Tibial nerve (tissue), 4 donors: ENCODE results near the gene SNX8.

Experiments used
- CTCF ChIP-seq, 5 experiments: fragments of 200-600 bp in 3 of 5; fragments of 450-650 bp in 2 of 5; sonication (generic) in 3 of 5; IDR thresholded peaks; one replicate each; pipeline ENCODE4 v1.5.1; 2016 to 2019; ENCODE audit warnings: antibody characterized with exemption in 5 of 5, mild to moderate bottlenecking in 3 of 5, moderate library complexity in 2 of 5
- EP300 ChIP-seq, 2 donors: sonication (generic); formaldehyde crosslinking; IDR thresholded peaks; one replicate each; pipeline ENCODE4 v1.6.1; 2017; ENCODE audit warnings: antibody characterized with exemption in 2 of 2, mild to moderate bottlenecking in 1 of 2

GRCh38 chr7:2331707-2332106 is 17.5 kb upstream of the SNX8 start:
- TF ChIP-seq CTCF (IDR thresholded peaks at IDR 0.05) (no peak), EP300 (IDR thresholded peaks at IDR 0.05) (no peak)
